ACHN (cell line): ENCODE measurements around the gene CDK2.
"Not testable (repeated sequence)": the region's sequence is repeated elsewhere in the genome, so short reads cannot be mapped to it uniquely, and the experiment has no call there.

Experiments
- DNase-seq: peaks from one replicate; pipeline ENCODE4 v3.0.0-alpha.2; 2015
- in situ Hi-C: cut with HindIII; loops from 2 replicates; pipeline ENCODE4 v1.10.0; 2017; ENCODE audit warnings: low sequenced_read_pairs, low pct_ligation_motif_present, low pct_unique_long_range_greater_than_20kb

Gene CDK2

DNA sequence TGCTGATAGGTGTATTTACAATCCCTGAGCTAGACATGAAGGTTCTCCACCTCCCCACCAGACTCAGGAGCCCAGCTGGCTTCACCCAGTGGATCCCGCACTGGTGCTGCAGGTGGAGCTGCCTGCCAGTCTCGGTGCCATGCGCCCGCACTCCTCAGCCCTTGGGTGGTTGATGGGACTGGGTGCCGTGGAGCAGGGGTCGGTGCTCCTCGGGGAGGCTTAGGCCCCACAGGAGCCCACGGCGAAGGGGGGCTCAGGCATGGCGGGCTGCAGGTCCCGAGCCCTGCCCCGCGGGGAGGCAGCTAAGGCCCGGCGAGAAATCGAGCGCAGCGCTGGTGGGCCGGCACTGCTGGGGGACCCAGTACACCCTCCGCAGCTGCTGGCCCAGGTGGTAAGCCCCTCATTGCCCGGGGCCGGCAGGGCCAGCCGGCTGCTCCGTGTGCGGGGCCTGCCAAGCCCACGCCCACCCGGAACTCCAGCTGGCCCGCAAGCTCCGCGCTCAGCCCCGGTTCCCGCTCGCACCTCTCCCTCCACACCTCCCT is 33.4 kb downstream of the CDK2 start:
- in situ Hi-C loops, DNase-seq: not testable (repeated sequence)

DNA sequence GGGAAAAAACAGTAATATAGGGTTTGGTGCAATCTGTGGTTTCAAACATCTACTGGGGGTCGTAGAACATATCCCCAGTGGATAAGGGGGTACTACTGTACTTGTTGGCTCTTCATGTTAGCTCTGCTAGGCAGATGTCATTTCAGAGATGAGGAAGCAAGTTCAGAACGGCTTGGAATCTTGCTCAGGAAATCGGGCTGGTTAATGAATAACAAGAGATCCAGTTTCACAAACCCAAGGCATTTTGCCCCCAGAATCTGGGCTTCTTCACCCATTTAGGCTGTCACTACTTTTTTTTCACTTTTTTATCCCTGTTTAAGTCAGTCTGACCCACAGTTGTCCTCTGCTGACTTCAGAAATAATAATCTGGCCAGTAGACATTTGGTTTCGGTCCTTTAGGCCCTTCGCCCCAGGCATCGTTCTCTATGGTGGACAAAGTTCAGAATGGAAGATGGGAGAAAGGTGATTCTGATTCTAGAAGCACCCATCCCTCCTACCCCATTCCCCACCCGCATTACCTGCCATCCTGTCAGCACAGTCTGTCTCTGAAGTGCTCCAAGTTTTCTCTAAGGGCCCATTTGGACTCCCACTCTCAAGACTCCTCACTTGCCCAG is 35.0 kb downstream of the CDK2 start:
- DNase-seq: peak; percentile 58
- in situ Hi-C loops: no loop called here

DNA sequence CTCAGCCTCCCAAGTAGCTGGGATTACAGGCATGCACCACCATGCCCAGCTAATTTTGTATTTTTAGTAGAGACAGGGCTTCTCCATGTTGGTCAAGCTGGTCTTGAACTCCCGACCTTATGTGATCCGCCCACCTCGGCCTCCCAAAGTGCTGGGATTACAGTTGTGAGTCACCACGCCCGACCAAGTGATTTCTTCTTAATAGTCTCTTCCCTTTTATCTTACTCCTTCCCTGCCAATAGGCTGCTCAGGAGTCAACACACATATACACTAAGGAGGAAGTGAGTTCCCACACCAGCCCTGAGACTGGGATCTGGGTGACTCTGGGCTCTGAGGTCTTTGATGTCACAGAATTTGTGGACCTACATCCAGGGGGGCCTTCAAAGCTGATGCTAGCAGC is 36.7 kb downstream of the CDK2 start:
- in situ Hi-C loops, DNase-seq: not testable (repeated sequence)

DNA sequence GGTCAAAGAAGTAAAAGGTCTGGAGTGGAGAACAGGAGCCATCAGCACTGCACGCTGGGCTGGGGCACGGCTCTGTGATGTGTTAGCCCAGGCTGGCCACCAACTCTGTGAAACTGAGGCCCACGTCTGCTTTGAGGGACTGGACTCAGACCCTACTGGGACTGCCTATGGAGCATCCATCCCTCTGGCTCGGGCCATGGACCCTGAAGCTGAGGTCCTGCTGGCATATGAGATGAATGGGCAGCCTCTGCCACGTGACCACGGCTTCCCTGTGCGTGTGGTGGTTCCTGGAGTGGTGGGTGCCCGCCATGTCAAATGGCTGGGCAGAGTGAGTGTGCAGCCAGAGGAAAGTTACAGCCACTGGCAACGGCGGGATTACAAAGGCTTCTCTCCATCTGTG is 37.6 kb downstream of the CDK2 start:
- DNase-seq: no peak
- in situ Hi-C loops: no loop called here

DNA sequence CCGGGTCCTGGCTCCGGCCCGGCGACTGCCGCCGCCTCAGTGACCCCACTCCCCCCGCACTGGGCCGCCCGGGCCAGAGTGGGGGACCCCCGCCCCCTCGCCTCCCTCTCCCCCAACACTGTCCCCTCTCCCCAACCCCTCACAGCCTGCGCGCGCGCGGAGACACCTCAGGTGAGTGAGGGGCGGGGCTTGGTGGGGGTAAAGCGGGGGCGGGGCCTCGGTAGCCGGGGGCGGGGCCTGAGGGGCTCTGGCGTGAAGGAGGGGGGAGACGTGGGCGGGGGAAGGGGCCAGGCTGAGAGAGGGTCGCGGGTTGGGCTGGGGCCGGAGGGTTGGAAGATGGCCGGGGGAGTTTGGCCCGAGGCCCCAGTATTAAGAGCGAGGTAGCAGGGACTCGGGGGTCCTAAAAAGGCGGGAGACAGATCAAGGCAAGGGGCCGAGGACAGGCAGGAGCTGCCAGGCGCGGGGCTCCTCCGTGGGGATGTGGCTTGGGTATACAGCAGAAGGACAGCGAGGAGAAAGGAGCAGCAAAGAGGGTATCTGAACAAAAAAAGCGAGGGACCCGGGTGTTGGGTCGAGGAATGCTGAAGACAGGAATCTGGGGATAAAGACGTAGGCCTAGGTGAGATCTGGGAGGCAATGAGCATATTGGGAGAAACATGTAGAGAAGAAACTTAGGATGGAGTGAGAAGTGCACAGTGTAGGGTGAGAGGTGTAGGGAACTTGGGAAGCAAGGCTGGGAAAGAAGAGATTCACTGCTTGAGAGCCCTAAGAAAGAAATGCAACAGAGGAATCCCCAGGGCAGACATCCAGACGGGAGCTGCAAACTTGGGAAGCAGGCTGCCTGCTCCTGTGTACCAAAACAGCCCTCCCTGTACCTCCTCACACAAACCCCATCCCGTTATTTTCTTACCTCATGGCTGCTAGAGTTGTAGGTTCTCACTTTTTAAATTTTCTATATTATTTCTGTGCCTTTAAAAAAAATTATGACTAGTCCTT is 41.2 kb downstream of the CDK2 start:
- peak; percentile 39 for DNase-seq
- in situ Hi-C loops: no loop called here

DNA sequence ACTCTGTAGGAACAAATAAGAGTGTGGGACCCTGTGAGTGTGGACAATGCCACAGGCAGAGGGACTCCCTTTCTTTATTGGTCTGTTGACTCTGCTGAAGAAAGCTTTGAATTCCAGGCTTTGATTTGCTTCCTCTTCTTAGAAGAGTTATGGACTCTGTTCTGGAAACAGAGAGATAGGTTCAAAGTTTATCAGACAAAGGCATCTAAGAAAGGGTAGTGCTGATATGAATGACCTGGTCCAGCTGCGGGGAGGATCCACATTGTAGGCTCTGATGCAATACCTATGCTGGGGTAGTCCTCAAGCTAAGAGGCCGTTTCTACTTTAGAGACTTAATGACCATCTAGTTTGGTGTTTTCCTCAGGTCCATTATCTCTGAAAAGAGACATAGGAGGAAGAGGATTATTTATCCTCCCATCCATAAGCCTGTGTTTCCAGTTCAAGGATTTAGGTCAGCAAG is 43.5 kb downstream of the CDK2 start:
- in situ Hi-C loops: no loop called here
- DNase-seq: no peak

DNA sequence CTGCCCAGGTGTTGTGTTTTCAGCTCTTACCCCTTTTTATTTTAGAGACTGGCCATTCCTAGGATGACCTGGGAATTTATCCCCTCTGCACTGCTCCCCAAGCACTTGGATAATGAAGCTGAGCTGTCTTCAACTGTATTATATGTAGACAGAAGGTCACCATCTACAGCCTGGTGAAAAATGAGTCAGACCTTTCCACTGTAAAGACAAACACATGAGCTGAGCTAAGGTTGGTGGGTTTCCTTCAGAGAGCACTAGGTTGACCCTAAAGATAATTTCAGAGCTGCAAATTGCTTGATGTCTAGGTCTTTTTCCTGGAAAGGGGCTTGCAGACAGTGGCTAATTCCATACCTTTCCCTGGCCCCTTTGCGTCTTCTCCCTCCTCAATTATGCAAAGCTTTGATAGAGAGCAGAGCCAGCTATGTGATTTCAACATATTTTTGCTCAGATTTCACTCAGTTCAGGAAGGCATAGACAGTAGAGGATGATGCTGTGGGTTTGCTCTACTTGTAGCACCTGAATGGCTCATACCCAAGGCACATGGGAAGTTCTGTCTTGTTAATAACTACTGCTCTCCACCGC is 45.0 kb downstream of the CDK2 start:
- DNase-seq: no peak
- in situ Hi-C loops: no loop called here

DNA sequence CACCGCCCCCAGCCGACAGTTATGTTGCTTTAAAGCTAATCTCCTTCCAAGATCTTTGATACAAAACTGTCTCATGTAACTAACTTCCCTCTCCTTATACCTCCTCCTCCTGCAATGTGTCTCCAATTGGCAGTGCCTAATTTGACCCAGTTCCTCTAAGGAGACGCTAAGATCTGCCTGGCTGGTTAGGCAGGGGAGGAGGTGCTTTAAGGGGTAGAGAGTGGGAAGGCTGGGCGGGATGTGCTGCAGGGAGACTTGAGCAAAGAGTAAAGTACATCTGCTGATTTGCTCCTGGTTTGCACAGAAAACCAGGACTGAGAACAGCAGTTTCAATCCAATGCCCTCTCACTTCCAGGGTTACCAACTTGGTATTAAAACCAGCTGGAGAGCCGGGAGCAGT is 46.9 kb downstream of the CDK2 start:
- in situ Hi-C loops: no loop called here
- no peak for DNase-seq

DNA sequence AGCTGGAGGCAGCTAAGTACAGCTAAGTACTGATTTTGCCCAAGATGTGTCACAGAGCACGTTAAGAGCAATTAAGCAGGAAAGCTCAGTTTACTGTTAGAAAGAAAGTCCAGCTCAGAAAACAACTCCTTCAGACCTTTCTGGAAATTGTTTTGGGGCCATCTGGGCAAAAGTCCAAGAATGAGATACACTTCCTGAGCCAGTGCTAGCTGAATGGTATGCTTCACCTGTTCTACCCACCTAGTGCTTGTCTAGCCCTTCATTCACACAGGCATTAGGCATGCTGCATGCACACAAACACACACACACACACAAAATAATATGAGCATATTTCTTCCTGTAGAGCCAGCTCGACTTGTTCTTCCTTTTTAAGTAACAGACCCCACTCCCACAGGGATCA is 47.6 kb downstream of the CDK2 start:
- in situ Hi-C loops: no loop called here
- DNase-seq: no peak

DNA sequence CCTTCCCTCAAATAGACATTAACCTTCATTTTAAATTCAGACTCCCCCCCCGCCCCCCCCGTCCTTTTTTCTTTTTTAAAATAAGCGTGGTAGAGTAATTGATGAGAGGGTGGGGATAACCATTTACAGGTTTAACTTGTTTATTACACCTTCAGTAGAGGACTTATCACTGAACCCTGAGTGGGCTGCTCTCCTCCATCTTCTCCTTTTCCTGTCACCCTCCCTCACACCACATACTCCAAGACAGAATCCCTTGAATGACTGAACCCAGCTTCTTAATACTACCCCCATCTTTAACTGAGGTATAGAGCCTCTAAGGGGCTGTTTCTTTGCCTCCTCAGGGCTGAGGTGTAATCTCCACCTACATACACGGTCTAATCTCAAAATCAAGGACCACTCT is 50.6 kb downstream of the CDK2 start:
- in situ Hi-C loops: no loop called here
- no peak for DNase-seq

DNA sequence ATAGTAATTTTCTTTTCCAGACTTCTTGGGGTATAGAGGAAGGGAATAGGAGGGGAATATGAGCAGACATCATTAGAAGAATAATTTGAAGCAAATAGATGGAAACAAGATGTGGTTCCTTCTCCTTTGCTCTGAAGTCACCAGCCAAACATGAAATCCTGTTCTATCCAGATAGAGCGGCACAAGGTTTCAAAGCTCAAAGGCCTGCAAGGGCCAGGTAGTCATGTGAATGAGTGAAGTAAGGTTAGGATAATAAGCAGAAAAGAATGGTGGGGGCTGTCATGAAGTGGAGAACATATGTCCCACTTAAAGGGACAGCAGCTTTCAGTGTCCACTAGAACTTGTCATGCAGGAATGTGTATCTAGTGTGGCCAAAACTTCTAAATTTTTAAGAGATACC is 51.7 kb downstream of the CDK2 start:
- DNase-seq: no peak
- in situ Hi-C loops: no loop called here

DNA sequence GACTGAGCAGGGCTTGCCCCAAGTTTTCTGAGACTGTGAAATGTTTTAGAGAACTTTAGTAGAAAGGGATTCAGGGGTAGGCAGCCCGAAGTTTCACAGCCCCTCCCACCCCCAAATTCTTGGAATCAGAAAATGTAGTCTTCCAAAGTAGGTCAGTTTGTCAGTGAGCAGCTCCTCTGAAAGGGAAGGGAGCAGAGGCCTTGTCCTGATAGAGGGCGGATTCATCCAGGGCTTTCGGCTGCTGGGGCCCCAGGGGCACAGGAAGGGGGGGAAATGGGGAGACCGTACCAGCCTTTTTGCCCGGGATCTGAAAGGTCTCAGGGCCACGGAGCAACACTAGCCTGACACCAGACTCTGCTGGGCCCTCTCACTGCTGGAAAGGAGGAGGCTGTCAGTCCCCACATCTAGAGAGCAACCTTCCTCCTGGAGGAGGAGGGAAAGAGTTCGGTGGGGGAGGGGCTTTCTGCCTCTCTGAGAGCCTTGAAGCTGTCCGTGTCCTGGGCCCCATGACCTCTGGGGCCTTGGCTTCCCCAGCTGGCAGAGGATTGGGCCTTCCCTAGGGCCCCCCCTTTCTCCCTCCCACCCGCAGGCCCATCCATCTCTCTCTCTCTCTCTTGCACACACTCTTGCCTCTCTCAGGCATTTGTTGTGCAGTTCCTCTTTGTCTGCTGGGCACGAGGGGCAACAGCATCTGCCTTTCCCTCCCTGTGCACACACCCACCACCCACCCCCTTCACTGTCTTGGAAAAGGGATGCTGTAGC is 54.0 kb downstream of the CDK2 start, which contains the start of gene IKZF4:
TSS of gene IKZF4 (plus strand) at position 621 of the 762 bp plus-strand sequence. CDS start 451 bp downstream, outside the sequence.
- in situ Hi-C loops: no loop called here
- no peak for DNase-seq

DNA sequence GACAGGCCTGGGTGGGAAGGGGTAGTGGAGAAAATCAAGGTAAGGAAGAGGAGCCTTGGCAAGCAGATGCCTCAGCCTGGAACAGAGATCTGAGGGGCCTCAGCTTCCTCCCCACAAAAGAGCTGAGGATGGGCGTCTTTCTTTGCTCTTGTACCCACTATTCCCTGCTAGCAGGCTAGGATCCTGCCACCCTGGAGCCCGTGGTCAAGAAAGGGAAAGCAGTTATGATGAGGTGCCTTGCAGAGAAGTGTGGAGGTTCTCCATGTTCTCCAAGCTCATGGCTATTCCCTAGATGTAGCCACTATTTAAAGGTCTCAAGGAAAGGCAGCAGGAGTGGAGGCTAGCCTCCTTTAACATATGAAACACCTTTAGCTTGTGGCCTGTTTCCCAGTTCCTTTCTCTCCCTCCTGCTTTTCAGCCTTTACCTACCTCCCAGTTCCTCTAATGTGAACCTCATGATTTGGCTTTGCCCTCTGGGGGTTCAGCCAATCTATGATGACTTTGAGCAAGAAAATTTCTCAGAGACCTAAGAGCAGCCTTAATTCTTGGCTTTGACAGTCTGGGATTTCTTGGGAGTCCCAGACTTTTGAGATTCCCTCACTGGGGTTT is 55.4 kb downstream of the CDK2 start:
- DNase-seq: no peak
- in situ Hi-C loops: no loop called here
